VCaP (cell line): ENCODE measurements around the gene CS.
"Not testable (repeated sequence)": the region's sequence is repeated elsewhere in the genome, so short reads cannot be mapped to it uniquely, and the experiment has no call there.

Experiments
- H3K27ac ChIP-seq: fragments of 450-650 bp; 2 replicates; pipeline ENCODE4 v1.5.1; 2017
- CTCF ChIP-seq: fragments of 450-650 bp; conservative IDR thresholded peaks from 2 replicates; pipeline ENCODE4 v1.5.1; 2017; ENCODE audit warnings: mild to moderate bottlenecking, moderate library complexity

The CS gene

GRCh38 chr12:56299308-56299852, 750 bp downstream of the CS start:
- TF ChIP-seq CTCF: no peak
- H3K27ac ChIP-seq: peak overlapping the region; percentile 97

- peak overlapping the region; percentile 97 for H3K27ac ChIP-seq
- TF ChIP-seq CTCF: no peak
These were observed 1.3 kb downstream of the CS start for GRCh38 chr12:56298828-56299227.

- no peak for TF ChIP-seq CTCF
- H3K27ac ChIP-seq: peak overlapping the region; percentile 97
These were observed 2.7 kb downstream of the CS start for GRCh38 chr12:56297400-56297799.

GRCh38 chr12:56296295-56296694, 3.8 kb downstream of the CS start:
- H3K27ac ChIP-seq: no peak overlapping the region

GRCh38 chr12:56293795-56294194, 6.3 kb downstream of the CS start:
- H3K27ac ChIP-seq: peak overlapping the region; percentile 35; the same call in 1 of the 2 replicates
- TF ChIP-seq CTCF: no peak

More at GRCh38 chr12:56296295-56296694, 3.8 kb downstream of the CS start:
- TF ChIP-seq CTCF: no peak

- TF ChIP-seq CTCF: no peak
These were observed 11.3 kb downstream of the CS start for GRCh38 chr12:56288705-56289387.

GRCh38 chr12:56286044-56286830, 13.9 kb downstream of the CS start:
- H3K27ac ChIP-seq: no peak overlapping the region
- no peak for TF ChIP-seq CTCF

More at GRCh38 chr12:56288705-56289387, 11.3 kb downstream of the CS start:
- H3K27ac ChIP-seq: no peak overlapping the region

- not testable (repeated sequence) for H3K27ac ChIP-seq
These were observed 15.9 kb downstream of the CS start for GRCh38 chr12:56284263-56284662.
